Measurements from ENCODE around the gene ERF. TPM values are rescaled to one million over a fixed set of nuclear protein-coding genes. Genes with fewer than 3 reads are reported as not detected.

The ERF gene
- total and polyA plus RNA-seq, 7 donors: 7.1 to 13.5 (median 11.4) TPM

- Histone ChIP-seq H3K36me3 (ENCODE audit: insufficient read depth in 1 of 2, low read depth in 1 of 2) (peaks cover 4 to 66% of the 10 kb centered on the region in 2 donors), H3K4me3 (no peak overlapping the region), H3K27me3 (ENCODE audit: insufficient read depth in 3 of 3, low read length in 2 of 3) (no peaks in the 10 kb centered on the region), H3K4me1 (no peaks in the 10 kb centered on the region), H3K27ac (no peak overlapping the region), H3K9me3 (no peaks in the 10 kb centered on the region)
- intact Hi-C loops (cut with DNase I): loop anchor here in 1 of 2 donors (10.0 kb wide), 1 partner anchor 159 kb away; the partner anchor contains the start of gene POU2F2
- ATAC-seq: no peak
- TF ChIP-seq, protein P1, sequence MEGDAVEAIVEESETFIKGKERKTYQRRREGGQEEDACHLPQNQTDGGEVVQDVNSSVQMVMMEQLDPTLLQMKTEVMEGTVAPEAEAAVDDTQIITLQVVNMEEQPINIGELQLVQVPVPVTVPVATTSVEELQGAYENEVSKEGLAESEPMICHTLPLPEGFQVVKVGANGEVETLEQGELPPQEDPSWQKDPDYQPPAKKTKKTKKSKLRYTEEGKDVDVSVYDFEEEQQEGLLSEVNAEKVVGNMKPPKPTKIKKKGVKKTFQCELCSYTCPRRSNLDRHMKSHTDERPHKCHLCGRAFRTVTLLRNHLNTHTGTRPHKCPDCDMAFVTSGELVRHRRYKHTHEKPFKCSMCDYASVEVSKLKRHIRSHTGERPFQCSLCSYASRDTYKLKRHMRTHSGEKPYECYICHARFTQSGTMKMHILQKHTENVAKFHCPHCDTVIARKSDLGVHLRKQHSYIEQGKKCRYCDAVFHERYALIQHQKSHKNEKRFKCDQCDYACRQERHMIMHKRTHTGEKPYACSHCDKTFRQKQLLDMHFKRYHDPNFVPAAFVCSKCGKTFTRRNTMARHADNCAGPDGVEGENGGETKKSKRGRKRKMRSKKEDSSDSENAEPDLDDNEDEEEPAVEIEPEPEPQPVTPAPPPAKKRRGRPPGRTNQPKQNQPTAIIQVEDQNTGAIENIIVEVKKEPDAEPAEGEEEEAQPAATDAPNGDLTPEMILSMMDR (IDR thresholded peaks at IDR 0.05): no peak
- peak in 1 of 2 donors; percentile 8 for DNase-seq
- WGBS, 3 donors: 88 to 91% (median 90%) methylated on average over 15 of the region's 15 CpGs
These were observed 39.0 kb upstream of the ERF start for GRCh38 chr19:42293948-42294347.

DNA sequence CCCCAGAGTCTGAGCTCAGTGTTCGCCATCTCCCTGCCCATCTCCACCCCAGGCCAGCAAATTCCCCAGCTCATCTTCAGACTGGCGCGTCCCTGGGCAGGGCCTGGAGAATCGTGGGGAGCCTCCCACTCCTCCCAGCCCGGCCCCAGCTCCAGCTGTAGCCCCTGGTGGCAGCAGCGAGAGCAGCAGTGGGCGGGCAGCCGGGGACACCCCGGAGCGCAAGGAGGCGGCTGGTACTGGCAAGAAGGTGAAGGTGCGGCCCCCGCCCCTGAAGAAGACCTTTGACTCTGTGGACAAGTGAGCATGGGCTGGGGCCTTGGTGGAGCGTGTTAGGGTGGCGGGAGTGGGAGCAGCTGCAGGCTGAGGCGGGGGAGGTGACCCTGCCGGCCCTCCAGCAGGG, 38.6 kb upstream of the ERF start:
- Histone ChIP-seq H3K9me3 (no peaks in the 10 kb centered on the region), H3K36me3 (ENCODE audit: insufficient read depth in 1 of 2, low read depth in 1 of 2) (peaks cover 4 to 70% of the 10 kb centered on the region in 2 donors), H3K27ac (no peak overlapping the region), H3K27me3 (ENCODE audit: insufficient read depth in 3 of 3, low read length in 2 of 3) (no peaks in the 10 kb centered on the region), H3K4me1 (no peaks in the 10 kb centered on the region), H3K4me3 (no peak overlapping the region)
- WGBS, 3 donors: 81 to 83% (median 82%) methylated on average over 17 of the region's 17 CpGs
- intact Hi-C loops (cut with DNase I): loop anchor here in 1 of 2 donors (10.0 kb wide), 1 partner anchor 159 kb away; the partner anchor contains the start of gene POU2F2
- no peak for ATAC-seq
- peak in 1 of 2 donors; percentile 14 for DNase-seq
- TF ChIP-seq, protein P1 (IDR thresholded peaks at IDR 0.05): no peak

- DNase-seq (peak in 1 of 2 donors; percentile 11), ATAC-seq (no peak)
- H3K9me3 ChIP-seq: no peaks in the 10 kb centered on the region
- TF ChIP-seq, protein P1 (IDR thresholded peaks at IDR 0.05): no peak
- H3K27me3 ChIP-seq (ENCODE audit: insufficient read depth in 3 of 3, low read length in 2 of 3): no peaks in the 10 kb centered on the region
- no peak overlapping the region for H3K4me3 ChIP-seq
- intact Hi-C loops (cut with DNase I): loop anchor here in 1 of 2 donors (10.0 kb wide), 1 partner anchor 158 kb away; the partner anchor contains the start of gene POU2F2
- no peak overlapping the region for H3K27ac ChIP-seq
- H3K36me3 ChIP-seq (ENCODE audit: insufficient read depth in 1 of 2, low read depth in 1 of 2): peaks cover 4 to 76% of the 10 kb centered on the region in 2 donors
- WGBS, 3 donors: 79 to 87% (median 82%) methylated on average over 14 of the region's 14 CpGs
- H3K4me1 ChIP-seq: no peaks in the 10 kb centered on the region
These were observed 38.0 kb upstream of the ERF start for GRCh38 chr19:42292963-42293362.

DNA sequence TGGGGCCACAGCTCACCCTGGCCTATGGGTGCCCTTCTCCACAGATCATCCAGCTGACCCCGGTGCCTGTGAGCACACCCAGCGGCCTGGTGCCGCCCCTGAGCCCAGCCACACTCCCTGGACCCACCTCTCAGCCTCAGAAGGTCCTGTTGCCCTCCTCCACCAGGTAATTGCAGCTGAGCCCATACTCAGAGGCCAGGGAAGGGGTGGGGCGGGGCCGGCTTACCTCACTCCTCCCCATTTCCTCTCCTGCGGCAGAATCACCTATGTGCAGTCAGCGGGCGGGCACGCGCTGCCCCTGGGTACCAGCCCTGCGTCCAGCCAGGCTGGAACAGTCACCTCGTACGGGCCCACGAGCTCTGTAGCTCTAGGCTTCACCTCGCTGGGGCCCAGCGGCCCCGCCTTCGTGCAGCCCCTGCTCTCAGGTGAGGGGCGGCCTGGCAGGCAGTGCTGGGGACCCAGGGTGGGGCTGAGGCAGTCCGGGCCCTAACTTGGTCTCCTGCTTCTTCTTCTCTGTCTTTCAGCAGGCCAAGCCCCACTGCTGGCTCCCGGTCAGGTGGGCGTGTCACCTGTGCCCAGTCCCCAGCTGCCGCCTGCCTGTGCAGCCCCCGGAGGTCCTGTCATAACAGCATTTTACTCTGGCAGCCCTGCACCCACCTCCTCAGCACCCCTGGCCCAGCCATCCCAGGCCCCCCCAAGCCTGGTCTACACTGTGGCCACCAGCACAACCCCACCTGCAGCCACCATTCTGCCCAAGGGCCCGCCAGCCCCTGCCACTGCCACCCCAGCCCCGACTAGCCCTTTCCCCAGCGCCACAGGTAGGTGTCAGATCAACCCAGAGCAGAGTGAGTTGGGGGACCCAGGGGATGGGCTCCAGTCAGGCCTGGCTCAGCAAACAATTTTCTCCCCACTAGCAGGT, 37.4 kb upstream of the ERF start:
- intact Hi-C loops (cut with DNase I): loop anchor here in 1 of 2 donors (10.0 kb wide), 1 partner anchor 158 kb away; the partner anchor contains the start of gene POU2F2
- no peak overlapping the region for H3K4me3 ChIP-seq
- WGBS, 3 donors: 90 to 92% (median 91%) methylated on average over 23 to 27 of the region's 27 CpGs
- ATAC-seq (no peak), DNase-seq (peak; percentile 9 to 56)
- TF ChIP-seq, protein P1 (IDR thresholded peaks at IDR 0.05): no peak
- no peaks in the 10 kb centered on the region for H3K4me1 ChIP-seq
- peaks cover 4 to 82% of the 10 kb centered on the region in 2 donors for H3K36me3 ChIP-seq (ENCODE audit: insufficient read depth in 1 of 2, low read depth in 1 of 2)
- H3K9me3 ChIP-seq: no peaks in the 10 kb centered on the region
- no peaks in the 10 kb centered on the region for H3K27me3 ChIP-seq (ENCODE audit: insufficient read depth in 3 of 3, low read length in 2 of 3)
- H3K27ac ChIP-seq: no peak overlapping the region

Data from psoas muscle (tissue), 8 donors.